Measurements from ENCODE around the gene KLHL22.

KLHL22 gene

DNA sequence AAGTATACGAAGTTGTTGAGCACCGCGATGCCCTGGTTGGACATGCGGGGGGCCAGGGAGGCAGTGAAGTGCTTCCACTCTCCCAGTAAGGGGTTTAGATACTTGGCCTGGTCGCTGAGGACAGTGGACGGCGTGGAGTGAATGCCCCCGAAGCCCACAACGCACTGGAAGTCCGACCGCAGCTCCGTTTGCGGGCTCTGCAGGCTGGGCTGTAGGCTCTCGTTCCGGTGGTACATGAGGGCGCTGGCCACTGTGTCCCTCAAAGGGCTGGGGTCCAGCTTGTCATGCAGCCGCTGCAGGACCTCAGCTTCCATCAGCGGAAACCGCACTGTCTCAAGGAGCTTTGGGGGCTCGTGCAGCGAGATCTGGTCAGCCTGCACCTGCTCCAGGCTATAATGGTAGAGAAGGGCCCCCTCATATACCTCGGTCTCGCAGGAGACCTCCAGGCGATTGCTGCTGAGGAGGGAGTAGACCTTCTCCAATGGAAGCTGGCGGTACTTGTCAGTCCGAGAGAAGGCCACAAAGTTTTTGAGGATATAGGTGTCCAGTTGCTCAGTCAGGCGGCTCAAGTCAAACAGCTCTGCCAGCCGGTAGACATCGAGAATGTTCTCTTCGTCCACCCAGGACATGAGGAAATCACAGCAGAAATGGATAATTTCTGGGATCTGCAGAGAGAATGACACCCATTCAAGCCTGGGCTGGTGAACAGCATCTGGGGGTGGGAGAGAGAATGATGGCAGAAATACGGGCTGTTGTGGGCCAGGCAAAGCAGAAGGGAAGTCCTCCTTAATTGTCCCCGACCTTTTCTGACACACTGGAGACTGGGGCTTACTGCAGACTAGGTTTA is 30.5 kb downstream of the KLHL22 start:
- no peak for DNase-seq (ENCODE audit: low read depth)
- H3K4me3 ChIP-seq (ENCODE audit: control insufficient read depth, low read depth, low read length): no peak overlapping the region
- TF ChIP-seq, protein P1, sequence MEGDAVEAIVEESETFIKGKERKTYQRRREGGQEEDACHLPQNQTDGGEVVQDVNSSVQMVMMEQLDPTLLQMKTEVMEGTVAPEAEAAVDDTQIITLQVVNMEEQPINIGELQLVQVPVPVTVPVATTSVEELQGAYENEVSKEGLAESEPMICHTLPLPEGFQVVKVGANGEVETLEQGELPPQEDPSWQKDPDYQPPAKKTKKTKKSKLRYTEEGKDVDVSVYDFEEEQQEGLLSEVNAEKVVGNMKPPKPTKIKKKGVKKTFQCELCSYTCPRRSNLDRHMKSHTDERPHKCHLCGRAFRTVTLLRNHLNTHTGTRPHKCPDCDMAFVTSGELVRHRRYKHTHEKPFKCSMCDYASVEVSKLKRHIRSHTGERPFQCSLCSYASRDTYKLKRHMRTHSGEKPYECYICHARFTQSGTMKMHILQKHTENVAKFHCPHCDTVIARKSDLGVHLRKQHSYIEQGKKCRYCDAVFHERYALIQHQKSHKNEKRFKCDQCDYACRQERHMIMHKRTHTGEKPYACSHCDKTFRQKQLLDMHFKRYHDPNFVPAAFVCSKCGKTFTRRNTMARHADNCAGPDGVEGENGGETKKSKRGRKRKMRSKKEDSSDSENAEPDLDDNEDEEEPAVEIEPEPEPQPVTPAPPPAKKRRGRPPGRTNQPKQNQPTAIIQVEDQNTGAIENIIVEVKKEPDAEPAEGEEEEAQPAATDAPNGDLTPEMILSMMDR (conservative IDR thresholded peaks at IDR 0.05; ENCODE audit: control insufficient read depth, insufficient read depth, low read depth, low read length): no peak

DNA sequence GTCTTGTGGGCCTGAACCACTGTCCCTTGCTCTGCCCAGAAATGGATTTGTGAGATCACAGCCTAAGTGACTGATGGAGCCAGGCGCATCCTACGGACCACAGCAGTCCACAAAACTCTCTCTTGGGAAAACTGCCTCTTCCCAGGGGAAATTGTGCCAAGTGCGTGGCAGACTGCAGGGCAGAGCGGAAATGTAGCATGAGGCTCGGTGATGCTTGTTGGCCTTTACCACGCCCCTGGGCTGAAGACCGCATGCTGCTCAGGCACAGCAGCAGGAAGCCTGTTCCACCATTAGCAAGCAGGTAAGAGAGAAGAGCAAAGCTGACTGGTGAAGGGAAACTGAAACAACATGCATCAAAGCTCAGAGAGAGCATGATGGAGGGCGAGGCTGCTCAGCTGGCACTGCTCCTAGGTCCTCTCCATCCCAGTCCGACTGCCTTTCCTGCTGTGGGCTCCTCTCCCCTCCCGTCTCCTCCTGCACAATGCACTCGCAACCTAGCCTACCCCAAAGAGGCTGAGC is 31.4 kb downstream of the KLHL22 start:
- DNase-seq (ENCODE audit: low read depth): no peak
- no peak overlapping the region for H3K4me3 ChIP-seq (ENCODE audit: control insufficient read depth, low read depth, low read length)
- TF ChIP-seq, protein P1 (conservative IDR thresholded peaks at IDR 0.05; ENCODE audit: control insufficient read depth, insufficient read depth, low read depth, low read length): no peak

DNA sequence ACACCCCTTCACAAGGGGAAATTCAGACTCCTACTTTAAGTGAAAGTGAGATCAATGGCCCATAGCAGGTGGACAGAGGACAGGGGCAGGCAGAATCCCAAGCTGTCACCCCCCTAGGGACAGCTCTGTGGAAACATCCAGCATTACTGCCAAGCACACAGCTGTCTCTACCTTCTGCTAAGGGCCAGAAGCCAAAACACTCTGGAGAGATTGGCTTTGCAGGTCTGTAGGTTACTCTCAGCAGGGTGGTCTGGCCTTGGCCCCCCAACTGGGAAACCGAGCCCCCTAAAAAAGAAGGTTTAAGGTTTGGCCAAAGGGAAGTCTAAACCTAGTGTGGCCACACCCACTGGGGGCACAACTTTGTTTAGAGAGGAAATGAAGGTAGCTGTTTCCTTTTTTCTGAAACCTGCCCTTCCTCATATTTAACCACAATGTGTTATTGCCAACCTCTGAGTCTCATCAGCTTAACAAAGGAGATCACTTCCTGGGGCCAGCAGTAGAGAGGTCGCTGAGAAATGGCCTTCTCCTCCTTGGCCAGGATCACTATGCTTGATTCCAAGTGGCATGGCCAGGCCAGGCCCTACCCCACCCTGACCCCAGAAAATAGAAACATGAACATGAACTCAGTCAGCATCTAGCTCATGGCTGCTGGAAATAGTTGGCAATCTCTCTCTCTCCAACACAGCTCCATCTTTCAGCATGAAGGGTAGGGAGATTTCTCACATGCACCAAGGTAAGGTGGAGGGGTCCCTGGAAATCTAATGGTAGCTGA is 32.1 kb downstream of the KLHL22 start:
- TF ChIP-seq, protein P1 (conservative IDR thresholded peaks at IDR 0.05; ENCODE audit: control insufficient read depth, insufficient read depth, low read depth, low read length): no peak
- no peak overlapping the region for H3K4me3 ChIP-seq (ENCODE audit: control insufficient read depth, low read depth, low read length)
- no peak for DNase-seq (ENCODE audit: low read depth)

DNA sequence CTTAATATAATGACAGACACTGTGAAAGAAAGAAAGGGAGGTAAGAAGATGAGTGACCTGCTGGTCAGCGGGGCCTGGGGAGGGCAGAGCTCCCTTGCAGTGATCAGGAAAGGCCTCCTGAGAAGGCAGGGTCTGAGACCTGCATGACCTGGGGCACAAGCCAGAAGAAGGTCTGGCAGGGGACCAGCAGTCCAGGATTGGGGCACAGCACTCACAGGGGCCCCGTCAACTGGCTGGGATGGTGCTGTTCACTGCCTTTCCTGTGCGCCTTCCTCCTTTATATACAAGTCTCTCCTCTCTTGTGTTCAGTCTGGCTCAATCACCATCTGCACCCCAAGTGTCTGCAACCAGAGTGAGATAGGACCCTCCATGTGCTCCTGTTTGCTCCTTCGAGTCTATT is 35.7 kb downstream of the KLHL22 start:
- no peak for DNase-seq (ENCODE audit: low read depth)
- TF ChIP-seq, protein P1 (conservative IDR thresholded peaks at IDR 0.05; ENCODE audit: control insufficient read depth, insufficient read depth, low read depth, low read length): no peak
- H3K4me3 ChIP-seq (ENCODE audit: control insufficient read depth, low read depth, low read length): no peak overlapping the region

DNA sequence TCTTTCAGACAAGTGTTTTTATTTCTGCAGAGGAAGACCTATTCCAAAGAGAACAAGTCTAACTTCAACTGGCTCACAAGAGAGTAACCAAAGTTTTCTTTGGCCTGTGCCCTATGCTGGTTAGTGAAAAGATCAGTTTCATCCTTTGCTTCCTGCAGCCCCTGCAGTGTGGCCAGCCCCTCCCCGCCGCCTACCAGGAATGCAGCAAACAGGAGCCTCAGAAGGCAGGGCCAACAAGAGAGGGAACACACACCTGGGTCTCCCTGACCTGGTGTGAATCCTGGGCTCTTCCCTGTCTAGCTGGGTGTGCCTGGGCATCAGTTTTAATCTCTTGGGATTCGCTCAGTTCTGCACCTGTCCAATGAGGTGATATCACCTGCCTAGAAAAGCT is 36.4 kb downstream of the KLHL22 start:
- H3K4me3 ChIP-seq (ENCODE audit: control insufficient read depth, low read depth, low read length): no peak overlapping the region
- DNase-seq (ENCODE audit: low read depth): no peak
- TF ChIP-seq, protein P1 (conservative IDR thresholded peaks at IDR 0.05; ENCODE audit: control insufficient read depth, insufficient read depth, low read depth, low read length): no peak

DNA sequence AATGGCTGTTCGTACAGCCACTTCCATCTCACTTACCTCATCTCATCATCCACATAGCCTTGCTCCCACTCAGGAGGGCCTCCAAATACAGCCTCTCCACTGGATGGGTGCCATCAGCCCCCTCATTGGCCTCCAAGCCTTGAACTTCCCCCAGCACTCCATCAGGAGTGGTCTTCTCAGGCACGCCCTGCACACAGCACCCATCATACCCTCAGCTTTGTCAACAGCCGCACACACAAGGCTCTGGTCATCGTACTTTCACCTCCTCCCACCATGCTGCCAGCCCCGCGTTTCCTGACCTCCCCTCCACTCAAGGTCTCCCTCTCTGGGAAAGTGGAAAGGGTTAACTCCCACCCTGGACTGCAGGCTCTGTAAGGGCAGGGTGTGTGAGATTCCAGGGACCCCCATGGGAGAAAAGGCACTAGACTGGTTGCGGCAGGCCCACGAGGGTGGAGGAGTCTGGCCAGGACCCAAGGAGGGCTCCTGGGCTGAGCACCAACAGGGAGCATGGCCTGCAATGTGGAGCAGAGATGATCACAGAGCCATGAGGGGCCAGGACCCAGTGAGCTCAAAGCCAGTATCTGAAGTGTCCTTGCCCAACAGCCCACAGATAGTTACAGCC is 37.0 kb downstream of the KLHL22 start:
- TF ChIP-seq, protein P1 (conservative IDR thresholded peaks at IDR 0.05; ENCODE audit: control insufficient read depth, insufficient read depth, low read depth, low read length): no peak
- DNase-seq (ENCODE audit: low read depth): no peak
- H3K4me3 ChIP-seq (ENCODE audit: control insufficient read depth, low read depth, low read length): no peak overlapping the region

All from fibroblast of mammary gland (primary cell).